ENCODE measurements around the gene BHLHA9.

- TF ChIP-seq CTCF (IDR thresholded peaks at IDR 0.05) (no peak), POLR2A (IDR thresholded peaks at IDR 0.05) (no peak)
These were observed 30.2 kb downstream of the BHLHA9 start for GRCh38 chr17:1300371-1300905.
